Measurements from ENCODE around the gene YPEL2. TPM values are rescaled to one million over a fixed set of nuclear protein-coding genes. Genes with fewer than 3 reads are reported as not detected.
A peak's percentile ranks its signal among the peaks of the same experiment; 100 is the strongest.

Gene YPEL2
- polyA plus RNA-seq, 2 of the 4 experiments (the other 2 are of a cell fraction) = 5.4 to 8.2 TPM

DNA sequence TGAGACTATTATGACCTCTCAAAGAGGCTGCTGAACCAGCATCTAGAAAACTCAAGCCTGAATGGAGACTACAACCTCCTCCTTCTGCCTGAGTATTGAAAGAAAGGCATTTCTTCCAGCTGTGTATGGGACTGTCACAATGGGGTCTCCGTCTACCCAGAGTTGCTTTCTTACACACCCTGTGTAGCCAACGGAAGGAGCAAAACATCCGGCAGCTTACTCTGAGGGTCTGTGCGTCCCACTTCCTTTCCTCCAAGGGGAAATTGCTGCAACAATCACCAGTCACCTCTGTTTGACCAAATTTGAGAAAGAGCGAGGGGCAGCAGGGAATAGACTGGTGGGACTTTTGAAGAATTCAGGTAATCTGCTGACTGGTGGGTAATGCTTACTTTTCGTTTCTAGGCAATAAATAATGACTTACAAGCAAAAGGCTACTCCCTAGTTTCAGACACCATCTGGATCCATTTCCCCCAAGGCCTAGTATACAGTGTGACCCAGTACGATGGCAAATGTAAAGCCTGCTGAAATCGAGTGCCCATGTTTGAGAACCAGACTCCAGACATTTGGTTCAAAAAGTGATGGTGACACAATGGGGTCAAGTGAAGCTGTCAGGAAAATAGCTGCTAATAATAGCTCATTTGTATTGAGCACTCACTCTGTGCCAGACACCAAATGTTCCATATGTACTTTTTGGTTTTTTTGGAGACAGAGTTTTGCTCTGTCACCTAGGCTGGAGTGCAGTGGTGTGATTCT is 81.7 kb downstream of the YPEL2 start:
- DNase-seq (ENCODE audit: low read depth in 1 of 2, low spot score in 1 of 2) (no peak), FAIRE-seq (no peak), ATAC-seq (no peak)
- POLR2A ChIA-PET = no interaction called here
- TF ChIP-seq CBX2 (IDR thresholded peaks at IDR 0.05; ENCODE audit: borderline replicate concordance, low read depth) = no peak
- TF ChIP-seq MAFK (IDR thresholded peaks at IDR 0.05; ENCODE audit: partially characterized antibody) = peak; percentile 30
- H3K4me3 ChIP-seq = no peak overlapping the region
- H3K27ac ChIP-seq = no peak overlapping the region
- peaks cover 20% of the 10 kb centered on the region for H3K9me3 ChIP-seq
- WGBS (ENCODE audit: missing lambda C conversion rate) = 68% methylated on average over 8 of the region's 8 CpGs
- CTCF ChIA-PET = interaction anchor here (0.7 to 1.7 kb wide), 5 partner anchors 10 to 102 kb away, joined by 3 to 7 read pairs (median 4); no protein-coding TSS in a partner anchor
- H3K4me1 ChIP-seq = no peaks in the 10 kb centered on the region
- H3K4me2 ChIP-seq = no peak overlapping the region

DNA sequence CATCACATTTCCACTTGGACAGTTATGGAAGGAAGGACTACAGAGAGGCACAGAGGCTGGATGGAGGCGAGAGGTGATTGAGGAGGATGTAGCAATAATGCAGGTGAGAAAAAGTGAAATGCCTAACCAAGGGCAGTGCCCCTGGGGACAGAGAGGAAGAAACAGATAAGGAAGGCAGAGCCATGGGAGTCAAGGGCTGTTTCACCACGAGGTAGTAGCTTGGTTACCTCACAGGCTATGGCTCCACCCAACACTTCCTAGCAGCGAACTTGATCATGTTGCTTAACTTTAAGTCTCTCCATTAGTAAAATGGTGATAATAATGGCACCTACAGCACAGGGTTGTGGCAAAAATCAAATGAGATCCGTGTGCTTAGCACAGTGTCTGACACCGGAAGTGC is 83.9 kb downstream of the YPEL2 start:
- peak; percentile 31 to 45; a peak in 4 of 6 replicates for ATAC-seq
- Histone ChIP-seq H3K4me2 (no peak overlapping the region), H3K27ac (no peak overlapping the region), H3K4me1 (no peaks in the 10 kb centered on the region), H3K9me3 (peaks cover 6% of the 10 kb centered on the region; the same call in 2 of the 3 replicates), H3K4me3 (no peak overlapping the region)
- WGBS (ENCODE audit: missing lambda C conversion rate) = 58% methylated on average over 5 of the region's 5 CpGs
- ChIA-PET CTCF (interaction anchor here (1.0 to 2.0 kb wide), 4 partner anchors 9 to 86 kb away, joined by 3 to 13 read pairs (median 5); no protein-coding TSS in a partner anchor), POLR2A (no interaction called here)
- no peak for TF ChIP-seq POLR2AphosphoS2 (conservative IDR thresholded peaks at IDR 0.05; ENCODE audit: low read length)
- no peak for TF ChIP-seq JUNB (IDR thresholded peaks at IDR 0.05)
- TF ChIP-seq, protein P1, sequence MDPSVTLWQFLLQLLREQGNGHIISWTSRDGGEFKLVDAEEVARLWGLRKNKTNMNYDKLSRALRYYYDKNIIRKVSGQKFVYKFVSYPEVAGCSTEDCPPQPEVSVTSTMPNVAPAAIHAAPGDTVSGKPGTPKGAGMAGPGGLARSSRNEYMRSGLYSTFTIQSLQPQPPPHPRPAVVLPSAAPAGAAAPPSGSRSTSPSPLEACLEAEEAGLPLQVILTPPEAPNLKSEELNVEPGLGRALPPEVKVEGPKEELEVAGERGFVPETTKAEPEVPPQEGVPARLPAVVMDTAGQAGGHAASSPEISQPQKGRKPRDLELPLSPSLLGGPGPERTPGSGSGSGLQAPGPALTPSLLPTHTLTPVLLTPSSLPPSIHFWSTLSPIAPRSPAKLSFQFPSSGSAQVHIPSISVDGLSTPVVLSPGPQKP (IDR thresholded peaks at IDR 0.05; ENCODE audit: low read depth, low read length) = no peak
- no peak for TF ChIP-seq JUN (IDR thresholded peaks at IDR 0.05)
- TF ChIP-seq TP53 (CRISPR knock-in tag; IDR thresholded peaks at IDR 0.05) = no peak
- no peak for TF ChIP-seq CBX2 (IDR thresholded peaks at IDR 0.05; ENCODE audit: borderline replicate concordance, low read depth)
- TF ChIP-seq BHLHE40 (IDR thresholded peaks at IDR 0.05; ENCODE audit: low read depth, low read length) = no peak
- TF ChIP-seq, protein P2, sequence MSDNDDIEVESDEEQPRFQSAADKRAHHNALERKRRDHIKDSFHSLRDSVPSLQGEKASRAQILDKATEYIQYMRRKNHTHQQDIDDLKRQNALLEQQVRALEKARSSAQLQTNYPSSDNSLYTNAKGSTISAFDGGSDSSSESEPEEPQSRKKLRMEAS (IDR thresholded peaks at IDR 0.05) = no peak
- no peak for TF ChIP-seq HEYL (CRISPR knock-in tag; IDR thresholded peaks at IDR 0.05)
- TF ChIP-seq, protein P3, sequence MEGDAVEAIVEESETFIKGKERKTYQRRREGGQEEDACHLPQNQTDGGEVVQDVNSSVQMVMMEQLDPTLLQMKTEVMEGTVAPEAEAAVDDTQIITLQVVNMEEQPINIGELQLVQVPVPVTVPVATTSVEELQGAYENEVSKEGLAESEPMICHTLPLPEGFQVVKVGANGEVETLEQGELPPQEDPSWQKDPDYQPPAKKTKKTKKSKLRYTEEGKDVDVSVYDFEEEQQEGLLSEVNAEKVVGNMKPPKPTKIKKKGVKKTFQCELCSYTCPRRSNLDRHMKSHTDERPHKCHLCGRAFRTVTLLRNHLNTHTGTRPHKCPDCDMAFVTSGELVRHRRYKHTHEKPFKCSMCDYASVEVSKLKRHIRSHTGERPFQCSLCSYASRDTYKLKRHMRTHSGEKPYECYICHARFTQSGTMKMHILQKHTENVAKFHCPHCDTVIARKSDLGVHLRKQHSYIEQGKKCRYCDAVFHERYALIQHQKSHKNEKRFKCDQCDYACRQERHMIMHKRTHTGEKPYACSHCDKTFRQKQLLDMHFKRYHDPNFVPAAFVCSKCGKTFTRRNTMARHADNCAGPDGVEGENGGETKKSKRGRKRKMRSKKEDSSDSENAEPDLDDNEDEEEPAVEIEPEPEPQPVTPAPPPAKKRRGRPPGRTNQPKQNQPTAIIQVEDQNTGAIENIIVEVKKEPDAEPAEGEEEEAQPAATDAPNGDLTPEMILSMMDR (IDR thresholded peaks at IDR 0.05) = no peak
- TF ChIP-seq POLR2A (IDR thresholded peaks at IDR 0.05; ENCODE audit: low read length) = no peak
- no peak for TF ChIP-seq MYC (IDR thresholded peaks at IDR 0.05; ENCODE audit: borderline replicate concordance, low read length)
- TF ChIP-seq, protein P4, sequence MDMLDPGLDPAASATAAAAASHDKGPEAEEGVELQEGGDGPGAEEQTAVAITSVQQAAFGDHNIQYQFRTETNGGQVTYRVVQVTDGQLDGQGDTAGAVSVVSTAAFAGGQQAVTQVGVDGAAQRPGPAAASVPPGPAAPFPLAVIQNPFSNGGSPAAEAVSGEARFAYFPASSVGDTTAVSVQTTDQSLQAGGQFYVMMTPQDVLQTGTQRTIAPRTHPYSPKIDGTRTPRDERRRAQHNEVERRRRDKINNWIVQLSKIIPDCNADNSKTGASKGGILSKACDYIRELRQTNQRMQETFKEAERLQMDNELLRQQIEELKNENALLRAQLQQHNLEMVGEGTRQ (IDR thresholded peaks at IDR 0.05) = no peak
- TF ChIP-seq, protein P5, sequence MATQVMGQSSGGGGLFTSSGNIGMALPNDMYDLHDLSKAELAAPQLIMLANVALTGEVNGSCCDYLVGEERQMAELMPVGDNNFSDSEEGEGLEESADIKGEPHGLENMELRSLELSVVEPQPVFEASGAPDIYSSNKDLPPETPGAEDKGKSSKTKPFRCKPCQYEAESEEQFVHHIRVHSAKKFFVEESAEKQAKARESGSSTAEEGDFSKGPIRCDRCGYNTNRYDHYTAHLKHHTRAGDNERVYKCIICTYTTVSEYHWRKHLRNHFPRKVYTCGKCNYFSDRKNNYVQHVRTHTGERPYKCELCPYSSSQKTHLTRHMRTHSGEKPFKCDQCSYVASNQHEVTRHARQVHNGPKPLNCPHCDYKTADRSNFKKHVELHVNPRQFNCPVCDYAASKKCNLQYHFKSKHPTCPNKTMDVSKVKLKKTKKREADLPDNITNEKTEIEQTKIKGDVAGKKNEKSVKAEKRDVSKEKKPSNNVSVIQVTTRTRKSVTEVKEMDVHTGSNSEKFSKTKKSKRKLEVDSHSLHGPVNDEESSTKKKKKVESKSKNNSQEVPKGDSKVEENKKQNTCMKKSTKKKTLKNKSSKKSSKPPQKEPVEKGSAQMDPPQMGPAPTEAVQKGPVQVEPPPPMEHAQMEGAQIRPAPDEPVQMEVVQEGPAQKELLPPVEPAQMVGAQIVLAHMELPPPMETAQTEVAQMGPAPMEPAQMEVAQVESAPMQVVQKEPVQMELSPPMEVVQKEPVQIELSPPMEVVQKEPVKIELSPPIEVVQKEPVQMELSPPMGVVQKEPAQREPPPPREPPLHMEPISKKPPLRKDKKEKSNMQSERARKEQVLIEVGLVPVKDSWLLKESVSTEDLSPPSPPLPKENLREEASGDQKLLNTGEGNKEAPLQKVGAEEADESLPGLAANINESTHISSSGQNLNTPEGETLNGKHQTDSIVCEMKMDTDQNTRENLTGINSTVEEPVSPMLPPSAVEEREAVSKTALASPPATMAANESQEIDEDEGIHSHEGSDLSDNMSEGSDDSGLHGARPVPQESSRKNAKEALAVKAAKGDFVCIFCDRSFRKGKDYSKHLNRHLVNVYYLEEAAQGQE (IDR thresholded peaks at IDR 0.05) = no peak
- no peak for TF ChIP-seq NPAS2 (CRISPR knock-in tag; IDR thresholded peaks at IDR 0.05; ENCODE audit: borderline replicate concordance)
- TF ChIP-seq, protein P6, sequence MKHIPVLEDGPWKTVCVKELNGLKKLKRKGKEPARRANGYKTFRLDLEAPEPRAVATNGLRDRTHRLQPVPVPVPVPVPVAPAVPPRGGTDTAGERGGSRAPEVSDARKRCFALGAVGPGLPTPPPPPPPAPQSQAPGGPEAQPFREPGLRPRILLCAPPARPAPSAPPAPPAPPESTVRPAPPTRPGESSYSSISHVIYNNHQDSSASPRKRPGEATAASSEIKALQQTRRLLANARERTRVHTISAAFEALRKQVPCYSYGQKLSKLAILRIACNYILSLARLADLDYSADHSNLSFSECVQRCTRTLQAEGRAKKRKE (CRISPR knock-in tag; IDR thresholded peaks at IDR 0.05; ENCODE audit: low read depth) = no peak
- no peak for TF ChIP-seq ESRRA (IDR thresholded peaks at IDR 0.05; ENCODE audit: borderline replicate concordance, low read length)
- no peak for FAIRE-seq
- no peak for DNase-seq (ENCODE audit: low read depth in 1 of 2, low spot score in 1 of 2)

Measured in A549 (cell line).